GM21381 (cell line): ENCODE measurements around the gene BCAR3.

Source experiments
- ATAC-seq: cut with Tn5 transposase; IDR thresholded peaks from one replicate; pipeline ENCODE4 v1.9.1; 2021; ENCODE audit warnings: mild to moderate bottlenecking, moderate library complexity; ENCODE audit not compliant: unreplicated experiment

The BCAR3 gene

DNA sequence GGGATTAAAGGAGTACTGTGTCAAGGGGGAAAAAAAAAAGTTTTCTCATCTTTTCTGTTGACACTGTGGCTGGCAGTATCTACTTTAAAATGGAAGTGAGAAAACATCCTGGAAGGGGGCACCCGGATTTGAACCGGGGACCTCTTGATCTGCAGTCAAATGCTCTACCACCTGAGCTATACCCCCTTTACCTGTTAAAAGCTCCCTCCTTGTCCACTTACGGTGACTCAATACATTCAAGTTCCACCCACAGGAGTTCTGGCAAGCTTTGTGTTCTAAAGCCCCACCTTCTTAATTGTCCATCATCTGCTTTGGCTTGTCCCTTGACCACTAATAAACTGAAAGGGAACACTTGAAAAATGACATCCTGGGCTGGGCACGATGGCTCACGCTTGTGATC lies 165.5 kb downstream of the BCAR3 start:
- ATAC-seq: no peak
